ENCODE results near the gene TNFSF8.

Gene TNFSF8

DNA sequence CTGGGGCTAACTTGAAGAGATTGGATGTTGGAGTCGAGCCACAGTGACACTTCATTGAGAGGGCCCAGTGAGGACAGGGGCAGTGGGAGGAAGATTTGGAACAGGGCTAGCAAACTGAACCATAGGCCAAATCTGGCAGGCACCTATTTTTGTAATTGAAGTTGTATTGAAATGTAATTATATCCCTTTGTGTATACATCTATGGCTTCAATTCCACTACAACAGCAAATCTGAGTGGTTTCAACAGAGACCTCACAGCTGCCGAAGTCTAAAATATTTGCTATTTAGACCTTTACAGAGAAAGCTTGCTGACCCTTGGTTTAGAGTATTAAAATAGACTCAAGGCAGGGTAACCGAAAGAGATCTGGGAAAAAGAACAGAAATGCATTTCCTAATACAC is 4.7 kb upstream of the TNFSF8 start:
- no peak for FAIRE-seq

GRCh38 chr9:114932502-114932901 is 2.1 kb upstream of the TNFSF8 start:
- FAIRE-seq: no peak

DNA sequence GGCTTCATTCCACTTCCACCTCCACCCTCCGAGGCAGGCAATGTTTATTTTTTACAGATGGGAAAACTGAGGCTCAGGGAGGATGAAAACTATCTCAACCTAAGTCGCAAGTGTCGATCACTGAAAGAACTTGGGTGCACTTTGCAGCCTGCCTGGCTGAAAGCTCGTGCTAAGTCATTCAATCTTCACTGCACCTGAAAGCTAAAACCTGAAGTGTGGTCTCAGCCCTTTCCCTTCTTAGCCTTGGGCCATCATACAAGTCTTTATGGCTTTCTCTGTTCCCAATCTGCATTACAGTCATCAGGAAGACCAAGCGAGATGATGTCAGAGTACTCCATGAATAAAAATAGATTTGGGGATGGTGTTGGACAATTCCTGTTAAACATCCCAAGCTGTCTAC is 1.0 kb upstream of the TNFSF8 start:
- no peak for FAIRE-seq

DNA sequence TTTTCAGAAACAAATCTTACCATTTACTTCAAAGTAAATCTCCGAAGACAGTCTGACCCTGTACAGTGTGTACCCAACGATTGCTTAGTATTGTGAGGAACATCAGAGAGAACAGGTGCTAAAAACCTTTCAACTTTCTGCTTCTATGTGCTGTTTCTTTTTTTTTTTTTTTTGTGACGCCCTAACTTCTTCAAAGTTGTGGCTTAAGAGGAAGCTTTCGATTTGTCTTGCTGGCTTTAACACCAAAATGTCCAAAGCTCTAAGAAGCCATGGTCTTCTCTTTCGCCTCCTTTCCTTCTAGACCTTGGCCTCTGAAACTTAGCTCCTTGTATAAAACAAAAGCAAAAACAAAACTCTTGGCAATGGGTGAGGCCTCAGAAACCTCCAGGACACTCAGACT is 1.2 kb downstream of the TNFSF8 start:
- FAIRE-seq: no peak

GRCh38 chr9:114928671-114929070 is 1.7 kb downstream of the TNFSF8 start:
- FAIRE-seq: no peak

DNA sequence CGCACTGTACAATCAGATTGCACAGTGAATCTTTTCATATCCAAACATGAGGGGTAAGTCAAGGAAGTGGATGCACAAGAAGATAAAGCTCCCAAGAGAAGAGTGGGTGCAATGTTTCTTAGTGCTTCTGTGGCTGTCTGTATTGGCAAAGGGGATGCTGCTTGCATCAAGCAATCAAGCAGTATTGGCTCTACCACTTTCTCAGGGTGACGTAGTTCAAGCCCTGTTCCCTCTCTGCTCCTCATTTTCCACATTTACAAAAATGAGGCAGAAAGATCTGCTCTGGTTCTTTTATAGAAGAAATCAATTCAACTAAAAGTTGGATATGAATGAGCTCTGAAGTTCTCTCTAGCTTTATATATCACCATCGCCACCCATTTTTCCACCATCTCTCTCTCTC is 2.3 kb downstream of the TNFSF8 start:
- FAIRE-seq: no peak

- no peak for FAIRE-seq
Measured at GRCh38 chr9:114925672-114926071, 4.7 kb downstream of the TNFSF8 start.

DNA sequence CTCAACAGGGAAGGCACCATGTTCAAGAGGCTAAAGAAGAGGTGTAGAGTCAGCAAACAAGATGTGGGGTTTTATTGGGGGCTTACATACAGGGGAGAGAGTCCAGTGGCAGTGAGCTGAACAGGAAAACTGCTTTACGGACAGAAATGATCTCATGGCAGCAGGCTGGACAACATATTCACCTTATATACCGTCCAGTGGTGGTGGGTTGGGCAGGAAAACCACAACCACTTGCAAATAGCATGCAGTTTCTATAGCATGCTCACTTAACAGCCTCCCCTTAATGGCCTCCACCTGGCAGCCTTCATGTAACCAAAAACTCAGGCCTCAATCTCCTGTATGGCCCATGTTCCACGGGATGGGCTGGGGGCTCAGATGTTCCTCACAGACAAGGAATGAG is 5.4 kb downstream of the TNFSF8 start:
- no peak for FAIRE-seq

- FAIRE-seq: no peak
Measured at GRCh38 chr9:114924327-114924726, 6.1 kb downstream of the TNFSF8 start.

DNA sequence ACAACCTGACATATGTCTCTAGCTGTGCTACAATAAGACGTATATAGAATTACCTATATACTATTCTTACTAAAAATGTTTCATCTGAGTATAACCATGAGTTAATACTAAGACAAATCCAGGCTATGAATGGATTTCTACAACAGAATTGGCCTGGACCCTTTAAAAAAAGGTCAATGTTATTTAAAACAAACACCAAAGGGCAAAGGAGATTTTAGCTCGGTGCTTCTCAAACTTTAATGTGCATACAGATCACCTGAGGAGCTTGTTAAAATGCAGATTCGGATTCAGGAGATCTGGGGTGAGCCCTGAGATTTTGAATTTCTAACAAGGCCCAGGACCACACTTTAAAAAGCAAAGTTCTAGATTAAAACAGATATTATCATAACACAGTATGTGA is 6.5 kb downstream of the TNFSF8 start:
- FAIRE-seq: no peak

GRCh38 chr9:114921171-114921570 is 9.2 kb downstream of the TNFSF8 start:
- FAIRE-seq: no peak

DNA sequence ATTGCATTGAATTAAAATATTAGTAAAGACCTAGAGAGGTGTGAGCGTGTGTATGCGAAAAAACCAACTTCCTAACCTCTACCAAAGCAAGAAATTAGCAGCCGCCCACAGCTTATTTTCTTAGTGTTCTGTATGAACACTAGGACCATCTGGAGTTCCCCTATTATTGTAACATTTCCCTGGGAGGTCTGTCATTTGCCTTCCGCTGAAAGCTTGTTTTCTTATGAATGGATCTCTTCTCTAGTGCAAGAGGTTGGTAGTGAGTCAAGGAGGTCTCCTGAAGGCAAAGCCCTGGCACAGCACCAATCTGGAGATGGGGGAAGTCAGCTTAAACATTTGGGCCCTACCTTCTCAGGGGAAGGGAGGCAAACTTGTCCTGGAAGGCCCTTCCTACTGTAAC is 10.8 kb downstream of the TNFSF8 start:
- FAIRE-seq: no peak

- FAIRE-seq: no peak
Measured at GRCh38 chr9:114916481-114916880, 13.9 kb downstream of the TNFSF8 start.

- FAIRE-seq: no peak
Measured at GRCh38 chr9:114914139-114914538, 16.3 kb downstream of the TNFSF8 start.

- FAIRE-seq: no peak
Measured at GRCh38 chr9:114913656-114914055, 16.7 kb downstream of the TNFSF8 start.

- no peak for FAIRE-seq
Measured at GRCh38 chr9:114913217-114913616, 17.2 kb downstream of the TNFSF8 start.

DNA sequence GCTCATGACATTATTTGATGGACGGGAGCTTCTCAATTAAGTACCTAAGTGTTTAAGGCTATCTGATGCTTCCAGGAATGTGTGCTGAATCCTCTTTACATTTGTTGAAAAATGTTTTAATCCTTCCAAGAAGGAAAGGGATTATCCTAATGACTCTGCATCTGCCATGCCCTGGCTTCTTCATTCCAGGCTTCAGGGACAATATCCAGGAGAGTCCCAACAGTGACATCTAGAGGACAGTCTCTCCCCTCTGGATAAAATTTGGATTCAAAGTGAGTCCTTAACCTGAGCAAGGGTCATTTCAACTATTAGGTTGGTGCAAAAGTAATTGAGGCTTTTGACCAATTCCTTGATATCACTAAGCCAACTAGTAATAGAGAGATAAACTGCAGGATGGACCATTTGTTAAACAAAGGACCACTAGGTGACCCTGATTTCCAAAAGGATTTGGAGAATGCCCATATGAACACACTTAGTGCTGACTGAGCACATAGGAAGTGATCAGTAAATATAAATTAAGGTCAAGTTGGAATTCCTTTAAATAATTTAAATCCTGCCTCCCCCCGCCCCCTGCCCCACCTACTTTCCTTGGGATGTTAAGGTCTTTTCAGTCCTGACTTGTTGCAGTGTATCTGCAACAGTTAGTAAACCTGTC is 19.1 kb downstream of the TNFSF8 start:
- no peak for FAIRE-seq

- FAIRE-seq: no peak
Measured at GRCh38 chr9:114910541-114910940, 19.9 kb downstream of the TNFSF8 start.

DNA sequence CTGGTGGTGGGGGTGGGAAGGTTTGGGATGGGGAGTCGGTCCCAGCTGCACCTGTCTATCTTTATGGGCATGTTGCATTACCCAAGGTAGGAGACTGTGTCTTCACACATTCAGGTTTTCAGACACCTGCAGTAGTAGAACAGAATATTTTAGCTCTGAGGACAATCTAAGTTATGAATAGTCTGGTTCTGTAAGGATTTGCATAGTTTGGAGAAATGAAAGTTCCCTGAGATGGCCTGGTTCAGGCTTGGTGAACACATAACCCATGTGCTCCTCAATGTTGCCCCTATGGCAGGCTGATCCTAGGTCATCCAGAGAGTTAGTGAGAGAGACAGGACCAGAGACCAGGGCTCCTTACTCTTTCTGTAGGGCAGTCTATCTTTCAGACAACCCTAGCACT is 20.7 kb downstream of the TNFSF8 start:
- FAIRE-seq: no peak

DNA sequence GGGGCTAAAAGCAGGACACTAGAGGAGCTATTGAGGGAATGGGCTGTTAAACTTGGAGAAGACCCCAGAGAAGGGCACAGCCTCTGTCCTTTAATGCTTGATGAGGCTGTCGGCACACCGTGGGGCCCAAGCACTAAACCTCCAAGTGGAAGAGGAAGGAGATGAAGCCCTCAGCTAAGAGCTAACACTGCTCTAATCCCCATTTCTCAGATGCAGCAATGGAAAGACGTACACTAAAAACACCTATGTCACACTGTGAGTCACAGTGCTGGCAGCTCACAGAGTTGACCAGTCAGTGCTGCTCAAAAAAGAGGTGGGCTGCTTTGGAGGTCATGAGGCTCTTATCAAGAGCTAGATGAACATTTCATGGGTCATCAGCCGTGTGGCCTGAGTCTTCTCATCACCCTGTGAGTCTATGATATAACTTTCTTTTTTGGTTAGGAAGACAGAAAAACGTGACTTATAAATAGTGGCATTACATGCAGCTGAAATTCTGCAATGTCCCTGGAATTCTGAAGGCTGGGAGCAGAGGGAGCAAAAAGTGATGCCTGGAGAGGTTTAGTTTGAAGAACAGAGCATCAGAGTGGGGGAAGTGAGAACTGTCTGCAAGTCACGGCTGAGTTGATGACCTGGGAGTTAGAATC is 21.5 kb downstream of the TNFSF8 start:
- no peak for FAIRE-seq

DNA sequence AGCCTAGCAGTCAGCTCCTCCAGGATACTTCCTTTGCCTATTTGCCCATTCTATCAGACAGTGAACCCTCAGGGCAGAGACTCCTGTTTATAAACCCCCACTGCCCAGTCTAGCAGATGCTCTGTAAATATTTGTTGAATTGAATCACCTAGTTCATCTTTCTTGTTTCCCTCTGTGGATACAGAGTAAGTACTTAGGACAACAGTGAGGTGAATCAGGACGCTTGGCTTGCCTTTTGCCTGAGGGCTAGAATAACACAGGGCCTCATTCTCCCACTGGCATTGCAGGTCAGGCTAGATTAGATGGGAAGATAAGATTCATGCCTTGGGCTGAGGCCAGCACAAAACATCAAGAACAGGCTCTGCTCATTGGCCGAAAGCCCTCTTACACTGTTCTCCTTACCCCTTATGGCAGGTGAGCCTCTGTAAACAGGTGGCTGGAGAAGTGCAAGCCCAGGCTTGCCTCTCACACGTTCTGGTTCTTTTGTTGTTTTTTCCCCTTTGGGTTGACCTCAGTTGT is 22.2 kb downstream of the TNFSF8 start:
- no peak for FAIRE-seq

DNA sequence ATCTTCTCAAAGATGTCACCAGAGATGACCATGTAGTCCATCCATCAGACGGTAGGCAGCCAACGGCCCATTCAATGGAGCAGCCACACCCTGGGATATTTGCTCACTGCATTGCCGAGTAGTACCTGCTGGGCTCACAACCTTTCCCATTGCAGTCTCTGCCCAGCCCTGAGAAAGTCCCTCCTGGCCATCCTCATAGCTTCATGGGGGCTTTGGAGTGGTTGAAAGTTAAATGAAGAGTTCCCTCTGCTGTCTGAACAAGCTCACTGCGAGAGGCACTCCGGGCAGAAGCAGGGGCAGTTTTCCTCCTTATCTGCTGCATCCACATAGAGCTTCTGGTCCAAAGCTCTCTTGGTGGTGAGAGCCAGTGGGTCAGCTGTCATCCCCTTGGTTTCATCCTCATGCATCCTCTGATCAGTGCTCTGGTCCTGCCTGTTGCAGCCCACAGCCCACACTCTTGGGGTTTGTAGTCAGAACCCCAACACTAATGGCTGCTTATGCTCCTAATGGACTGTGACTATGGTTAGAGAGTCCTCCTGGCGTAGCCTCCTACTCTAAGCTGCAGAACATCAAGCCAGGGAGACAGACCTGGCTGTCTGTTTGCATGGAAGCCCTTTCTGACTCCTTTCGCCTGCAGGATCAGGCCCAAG is 23.3 kb downstream of the TNFSF8 start:
- no peak for FAIRE-seq

DNA sequence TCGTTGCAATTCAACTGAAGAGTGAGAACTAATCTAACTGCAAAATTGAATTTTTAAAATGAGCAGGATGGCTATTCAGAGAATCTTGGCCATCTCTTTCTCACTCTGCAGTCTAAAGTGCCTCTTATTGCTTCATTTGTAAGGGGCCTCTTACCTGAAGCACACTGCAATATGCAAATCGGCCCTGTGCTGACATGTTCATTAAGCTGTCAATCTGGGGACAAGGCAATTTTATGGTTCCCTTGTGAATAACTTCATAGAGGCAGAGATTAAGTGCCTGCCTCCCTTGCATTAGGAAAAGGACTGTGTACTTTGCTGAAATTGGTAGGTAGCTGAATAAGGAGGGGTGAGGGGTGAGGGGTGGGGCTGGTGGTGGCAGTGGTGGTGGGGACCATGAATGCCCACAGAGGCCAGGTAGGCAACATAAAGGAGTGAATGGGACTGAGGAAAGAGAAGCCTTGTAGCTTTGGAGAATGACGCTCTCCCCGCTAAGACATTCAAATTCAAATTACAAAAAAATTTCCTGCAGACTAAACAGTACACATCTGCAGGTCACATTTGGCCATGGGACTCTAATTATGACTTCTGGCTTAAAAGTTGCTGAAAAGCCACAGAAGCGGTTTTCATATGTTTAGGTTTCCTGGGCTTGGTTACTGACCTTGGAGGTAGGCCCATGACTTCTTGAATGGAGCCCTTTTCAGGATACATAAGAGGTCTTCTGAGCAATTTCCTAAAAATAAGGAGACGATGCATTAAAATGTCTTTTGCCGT is 25.0 kb downstream of the TNFSF8 start:
- no peak for FAIRE-seq

Data from colon (tissue), 2 donors.